GM18519 (cell line): ENCODE data around the gene MBD3L5.
"Not testable (repeated sequence)": the region's sequence is repeated elsewhere in the genome, so short reads cannot be mapped to it uniquely, and the experiment has no call there.

Experiments
- ATAC-seq: cut with Tn5 transposase; IDR thresholded peaks from one replicate; pipeline ENCODE4 v1.9.1; 2021; ENCODE audit warnings: mild to moderate bottlenecking, moderate library complexity; ENCODE audit not compliant: unreplicated experiment, low FRiP score

The MBD3L5 gene

GRCh38 chr19:7030278-7030677 is at the start of gene MBD3L5:
MBD3L5 (plus strand) TSS chr19:7030578; CDS start chr19:7030612, 34 bp downstream.
- not testable (repeated sequence) for ATAC-seq

- ATAC-seq: no peak
Measured at GRCh38 chr19:6983448-6983847, 46.9 kb upstream of the MBD3L5 start.

- no peak for ATAC-seq
Measured at GRCh38 chr19:6987850-6988249, 42.5 kb upstream of the MBD3L5 start.

- ATAC-seq: no peak
Measured at GRCh38 chr19:6988257-6988656, 42.1 kb upstream of the MBD3L5 start.

GRCh38 chr19:6995054-6995453 is 35.3 kb upstream of the MBD3L5 start:
- no peak for ATAC-seq

GRCh38 chr19:6996810-6997209 is 33.6 kb upstream of the MBD3L5 start:
- ATAC-seq: no peak

GRCh38 chr19:6997679-6998445 is 32.5 kb upstream of the MBD3L5 start:
- no peak for ATAC-seq

- ATAC-seq: no peak
Measured at GRCh38 chr19:6999933-7000332, 30.4 kb upstream of the MBD3L5 start.

- ATAC-seq: no peak
Measured at GRCh38 chr19:7000333-7000732, 30.0 kb upstream of the MBD3L5 start.

GRCh38 chr19:7000816-7001215 is 29.6 kb upstream of the MBD3L5 start:
- ATAC-seq: no peak

- no peak for ATAC-seq
Measured at GRCh38 chr19:7004313-7004931, 26.0 kb upstream of the MBD3L5 start.

GRCh38 chr19:7006135-7006704 is 24.2 kb upstream of the MBD3L5 start:
- ATAC-seq: no peak

GRCh38 chr19:7007859-7008258 is 22.5 kb upstream of the MBD3L5 start:
- ATAC-seq: no peak

- no peak for ATAC-seq
Measured at GRCh38 chr19:7010722-7011593, 19.4 kb upstream of the MBD3L5 start.

GRCh38 chr19:7013678-7014077 is 16.7 kb upstream of the MBD3L5 start:
- ATAC-seq: no peak

- ATAC-seq: no peak
Measured at GRCh38 chr19:7018828-7019227, 11.6 kb upstream of the MBD3L5 start.

GRCh38 chr19:7021331-7021730 is 9.0 kb upstream of the MBD3L5 start, which contains the start of gene MBD3L2B:
MBD3L2B (minus strand) TSS chr19:7021431; CDS start chr19:7021397, 34 bp downstream.
- ATAC-seq: not testable (repeated sequence)

GRCh38 chr19:7028790-7029189 is 1.6 kb upstream of the MBD3L5 start:
- ATAC-seq: not testable (repeated sequence)

GRCh38 chr19:7040079-7040478 is 9.7 kb downstream of the MBD3L5 start, which contains the start of gene MBD3L4:
MBD3L4 (minus strand) TSS chr19:7040179; CDS start chr19:7040144, 35 bp downstream.
- ATAC-seq: not testable (repeated sequence)

GRCh38 chr19:7041563-7041962 is 11.2 kb downstream of the MBD3L5 start:
- ATAC-seq: not testable (repeated sequence)
